Peyer's patch (tissue), 4 donors: ENCODE measurements around the gene GNAZ. TPM values are rescaled to one million over a fixed set of nuclear protein-coding genes. Genes with fewer than 3 reads are reported as not detected.

ENCODE experiments used
- DNase-seq, 3 donors: peaks; one replicate each; pipeline ENCODE4 v3.0.0-alpha.2; 2017 to 2019
- H3K27ac ChIP-seq, 4 donors: fragments of 200-600 bp; sonication (generic); one replicate each; pipeline ENCODE4 v1.5.1; 2016 to 2019
- H3K27me3 ChIP-seq, 2 donors: fragments of 200-600 bp; sonication (generic); one replicate each; pipeline ENCODE4 v1.5.1; 2019
- H3K36me3 ChIP-seq, 3 donors: fragments of 200-600 bp; sonication (generic); one replicate each; pipeline ENCODE4 v1.5.1; 2016 to 2019
- H3K4me1 ChIP-seq, 4 donors: fragments of 200-600 bp; sonication (generic); one replicate each; pipeline ENCODE4 v1.5.1; 2016 to 2019
- H3K4me3 ChIP-seq, 4 donors: fragments of 200-600 bp; sonication (generic); 1 replicate in 3 of 4; 2 replicates in 1 of 4; pipeline ENCODE4 v1.5.1; 2016 to 2019; ENCODE audit warnings: mild to moderate bottlenecking in 1 of 4
- H3K9me3 ChIP-seq, 4 donors: fragments of 200-600 bp; sonication (generic); one replicate each; pipeline ENCODE4 v1.5.1; 2016 to 2019; ENCODE audit warnings: mild to moderate bottlenecking in 1 of 4
- POLR2A ChIP-seq, 2 donors: fragments of 450-650 bp; IDR thresholded peaks; one replicate each; pipeline ENCODE4 v1.5.1; 2017; ENCODE audit warnings: antibody characterized with exemption in 2 of 2, mild to moderate bottlenecking in 2 of 2, moderate library complexity in 2 of 2
- total RNA-seq, 4 donors: library from RNA; depleted of rRNA; stranded (reverse); fragments of >200 nt; gene quantifications; one replicate each; pipeline ENCODE4 v1.1.0, GENCODE V29; 2016
- TF ChIP-seq, protein P1 (sequence below), 6 experiments: fragments of 450-650 bp in 4 of 6; fragments of 200-600 bp in 2 of 6; sonication (generic) in 1 of 6; IDR thresholded peaks; one replicate each; pipeline ENCODE4 v1.5.1; 2017 to 2019; ENCODE audit warnings: antibody characterized with exemption in 6 of 6, mild to moderate bottlenecking in 3 of 6, moderate library complexity in 1 of 6

Gene GNAZ
- total RNA-seq, 4 donors from 2014 or later: 0.35 to 3.5 (median 1.9) TPM

- Histone ChIP-seq H3K4me1 (no peaks in the 10 kb centered on the region), H3K27ac (no peak overlapping the region), H3K27me3 (no peaks in the 10 kb centered on the region), H3K36me3 (no peaks in the 10 kb centered on the region), H3K4me3 (no peak overlapping the region), H3K9me3 (peaks cover 0 to 4% (median 0%) of the 10 kb centered on the region in 4 donors)
- TF ChIP-seq, protein P1, sequence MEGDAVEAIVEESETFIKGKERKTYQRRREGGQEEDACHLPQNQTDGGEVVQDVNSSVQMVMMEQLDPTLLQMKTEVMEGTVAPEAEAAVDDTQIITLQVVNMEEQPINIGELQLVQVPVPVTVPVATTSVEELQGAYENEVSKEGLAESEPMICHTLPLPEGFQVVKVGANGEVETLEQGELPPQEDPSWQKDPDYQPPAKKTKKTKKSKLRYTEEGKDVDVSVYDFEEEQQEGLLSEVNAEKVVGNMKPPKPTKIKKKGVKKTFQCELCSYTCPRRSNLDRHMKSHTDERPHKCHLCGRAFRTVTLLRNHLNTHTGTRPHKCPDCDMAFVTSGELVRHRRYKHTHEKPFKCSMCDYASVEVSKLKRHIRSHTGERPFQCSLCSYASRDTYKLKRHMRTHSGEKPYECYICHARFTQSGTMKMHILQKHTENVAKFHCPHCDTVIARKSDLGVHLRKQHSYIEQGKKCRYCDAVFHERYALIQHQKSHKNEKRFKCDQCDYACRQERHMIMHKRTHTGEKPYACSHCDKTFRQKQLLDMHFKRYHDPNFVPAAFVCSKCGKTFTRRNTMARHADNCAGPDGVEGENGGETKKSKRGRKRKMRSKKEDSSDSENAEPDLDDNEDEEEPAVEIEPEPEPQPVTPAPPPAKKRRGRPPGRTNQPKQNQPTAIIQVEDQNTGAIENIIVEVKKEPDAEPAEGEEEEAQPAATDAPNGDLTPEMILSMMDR (IDR thresholded peaks at IDR 0.05): no peak
- TF ChIP-seq POLR2A (IDR thresholded peaks at IDR 0.05): no peak
- DNase-seq: peak; percentile 11 to 27 (median 19)
These were observed 17.1 kb upstream of the GNAZ start for GRCh38 chr22:23053051-23053707.

GRCh38 chr22:23053912-23054530 lies 16.3 kb upstream of the GNAZ start:
- peaks cover 0 to 4% (median 0%) of the 10 kb centered on the region in 4 donors for H3K9me3 ChIP-seq
- peak overlapping the region in 1 of 4 donors; percentile 33 for H3K27ac ChIP-seq
- H3K4me3 ChIP-seq: no peak overlapping the region
- no peak for TF ChIP-seq POLR2A (IDR thresholded peaks at IDR 0.05)
- TF ChIP-seq, protein P1 (IDR thresholded peaks at IDR 0.05): no peak
- H3K36me3 ChIP-seq: no peaks in the 10 kb centered on the region
- H3K4me1 ChIP-seq: no peaks in the 10 kb centered on the region
- peak; percentile 13 to 42 (median 39) for DNase-seq
- H3K27me3 ChIP-seq: no peaks in the 10 kb centered on the region

DNA sequence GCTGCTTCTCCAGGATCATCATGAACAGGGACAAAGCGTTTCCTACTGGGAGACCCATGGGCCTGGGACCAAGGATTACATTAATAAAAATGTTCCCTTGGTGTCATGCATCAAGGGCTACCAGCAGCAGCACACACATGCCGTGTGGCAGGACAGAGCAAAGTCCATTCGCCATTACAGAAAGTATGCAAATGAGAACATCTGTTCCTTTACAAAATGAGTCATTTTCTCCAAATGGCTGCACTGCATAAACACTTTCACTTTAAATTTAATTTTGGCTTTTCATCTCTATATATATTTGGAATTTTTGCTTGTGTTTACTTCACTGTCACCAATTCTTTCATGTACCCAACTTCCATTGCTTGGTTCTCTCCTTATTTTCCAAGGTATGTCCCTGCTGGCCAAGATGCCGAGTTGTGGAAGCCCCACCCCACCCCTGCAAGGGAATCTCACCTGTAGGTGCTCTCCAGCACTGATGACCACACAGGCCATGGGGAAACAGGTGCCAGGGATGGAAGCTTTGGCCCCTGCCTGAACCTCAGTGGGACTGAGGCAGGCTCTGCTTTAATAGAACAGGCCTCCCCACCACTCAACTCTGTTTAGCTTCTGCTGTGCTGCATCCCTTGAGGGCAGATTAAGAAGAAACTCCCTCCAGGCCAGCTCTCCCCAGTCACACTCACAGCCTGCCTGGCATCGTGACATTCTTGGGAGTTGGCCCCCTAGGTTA lies 15.6 kb upstream of the GNAZ start:
- peaks cover 0 to 4% (median 0%) of the 10 kb centered on the region in 4 donors for H3K9me3 ChIP-seq
- DNase-seq: peak; percentile 17 to 46 (median 31)
- no peaks in the 10 kb centered on the region for H3K27me3 ChIP-seq
- TF ChIP-seq, protein P1 (IDR thresholded peaks at IDR 0.05): no peak
- no peak for TF ChIP-seq POLR2A (IDR thresholded peaks at IDR 0.05)
- H3K4me1 ChIP-seq: no peaks in the 10 kb centered on the region
- H3K27ac ChIP-seq: peak overlapping the region in 1 of 4 donors; percentile 46
- no peak overlapping the region for H3K4me3 ChIP-seq
- H3K36me3 ChIP-seq: no peaks in the 10 kb centered on the region

- DNase-seq: no peak
- H3K4me3 ChIP-seq: no peak overlapping the region
- no peak for TF ChIP-seq POLR2A (IDR thresholded peaks at IDR 0.05)
- TF ChIP-seq, protein P1 (IDR thresholded peaks at IDR 0.05): no peak
- H3K36me3 ChIP-seq: no peaks in the 10 kb centered on the region
- peaks cover 0 to 4% (median 0%) of the 10 kb centered on the region in 4 donors for H3K9me3 ChIP-seq
- no peak overlapping the region for H3K27ac ChIP-seq
- H3K4me1 ChIP-seq: no peaks in the 10 kb centered on the region
- H3K27me3 ChIP-seq: no peaks in the 10 kb centered on the region
These were observed 14.7 kb upstream of the GNAZ start for GRCh38 chr22:23055449-23056179.

- Histone ChIP-seq H3K27me3 (no peaks in the 10 kb centered on the region), H3K27ac (no peak overlapping the region), H3K9me3 (peaks cover 0 to 4% (median 0%) of the 10 kb centered on the region in 4 donors), H3K4me1 (no peaks in the 10 kb centered on the region), H3K4me3 (no peak overlapping the region), H3K36me3 (no peaks in the 10 kb centered on the region)
- DNase-seq: peak in 1 of 3 donors; percentile 15
- TF ChIP-seq, protein P1 (IDR thresholded peaks at IDR 0.05): no peak
- TF ChIP-seq POLR2A (IDR thresholded peaks at IDR 0.05): no peak
These were observed 13.0 kb upstream of the GNAZ start for GRCh38 chr22:23057331-23057730.
